Erythroblast (primary cell): ENCODE data around the gene DOP1A.

Experiments used
- GATA1 ChIP-seq: IDR thresholded peaks from 2 replicates; pipeline ENCODE4 v1.6.1; 2011; ENCODE audit warnings: low read depth, mild to moderate bottlenecking, control low read depth, low read length, moderate library complexity
- POLR2A ChIP-seq: IDR thresholded peaks from 2 replicates; pipeline ENCODE4 v1.6.1; 2011; ENCODE audit warnings: mild to moderate bottlenecking, low read length

DNA sequence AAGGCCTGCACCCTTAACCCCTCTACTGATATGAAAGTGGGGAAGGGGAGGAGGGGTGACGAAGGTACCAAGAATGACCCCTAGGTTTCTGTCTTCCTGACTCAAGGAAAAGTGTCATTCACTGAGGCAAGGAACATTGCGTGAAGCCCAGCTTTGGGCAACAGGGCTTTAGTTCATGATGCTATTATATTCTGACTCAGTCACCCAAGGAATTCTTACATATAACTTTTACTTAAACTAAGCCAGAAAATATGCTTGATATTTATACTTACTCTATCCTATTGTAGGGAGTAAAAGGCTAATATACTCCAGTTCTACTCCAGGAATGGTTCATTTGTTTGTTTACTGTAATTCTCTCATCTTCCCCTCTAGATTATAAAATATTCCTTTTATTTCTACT, 60.5 kb downstream of the DOP1A start:
- no peak for TF ChIP-seq POLR2A
- TF ChIP-seq GATA1, result no peak
